GM19025 (cell line): ENCODE data around the gene PRPF6.
A peak's percentile ranks its signal among the peaks of the same experiment; 100 is the strongest.
"Not testable (repeated sequence)": the region's sequence is repeated elsewhere in the genome, so short reads cannot be mapped to it uniquely, and the experiment has no call there.

Experiments used
- ATAC-seq: cut with Tn5 transposase; IDR thresholded peaks from one replicate; pipeline ENCODE4 v1.9.1; 2021; ENCODE audit warnings: mild to moderate bottlenecking, low read depth, moderate library complexity; ENCODE audit not compliant: unreplicated experiment

Gene PRPF6

DNA sequence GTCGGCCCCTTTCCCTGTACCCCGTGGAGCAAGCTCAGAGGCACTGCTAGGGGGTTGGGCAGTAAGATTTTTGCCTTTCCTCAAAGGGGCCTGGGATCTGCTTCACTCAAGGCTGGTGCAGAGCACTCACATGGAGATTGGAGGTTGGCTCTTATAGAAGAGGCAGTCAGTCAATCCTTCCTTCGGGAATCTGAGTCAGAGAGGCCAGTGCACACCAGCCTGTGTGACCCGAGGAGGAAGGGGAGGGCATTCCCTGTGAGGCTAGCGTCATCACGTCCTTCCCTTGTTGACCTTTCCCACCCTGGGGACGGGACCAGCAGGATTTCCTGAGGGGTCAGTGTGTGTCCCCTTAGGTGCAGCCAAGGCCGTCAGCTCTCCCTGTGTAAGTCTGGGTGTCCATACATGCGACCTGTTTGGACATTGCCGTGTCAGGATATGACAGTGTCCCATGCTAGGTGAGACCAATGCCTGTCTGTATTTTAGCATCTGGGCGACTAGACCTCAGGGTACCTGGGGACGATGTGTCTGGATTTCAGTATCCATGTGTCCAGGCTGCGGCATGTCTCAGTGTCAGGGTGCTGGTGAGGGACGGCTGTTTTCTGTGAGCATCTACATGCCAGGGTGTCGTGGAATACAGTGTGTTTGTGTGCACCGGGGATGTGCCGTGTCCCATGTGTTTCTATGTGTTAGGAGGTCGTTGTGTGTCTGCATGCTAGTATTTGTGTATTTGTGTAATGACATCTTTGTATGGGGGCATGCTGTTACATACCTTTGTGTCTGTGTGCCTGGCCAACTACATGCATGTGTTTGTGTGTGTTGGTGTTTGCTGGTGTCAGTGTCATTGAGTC lies 8.4 kb upstream of the PRPF6 start:
- no peak for ATAC-seq

DNA sequence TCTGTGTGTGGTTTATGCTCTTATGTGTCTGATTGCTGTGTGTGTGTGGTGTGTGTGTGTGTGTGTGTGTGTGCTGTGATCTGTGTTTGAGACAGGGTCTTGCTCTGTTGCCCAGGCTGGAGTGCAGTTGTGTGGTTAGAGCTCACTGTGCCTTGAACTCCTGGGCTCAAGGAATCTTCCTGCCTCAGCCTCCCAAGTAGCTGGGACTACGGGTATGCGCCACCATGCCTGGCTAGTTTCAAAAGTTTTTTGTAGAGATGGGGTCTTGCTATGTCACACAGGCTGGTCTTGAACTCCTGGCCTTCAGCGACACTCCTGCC lies 7.8 kb upstream of the PRPF6 start:
- no peak for ATAC-seq

DNA sequence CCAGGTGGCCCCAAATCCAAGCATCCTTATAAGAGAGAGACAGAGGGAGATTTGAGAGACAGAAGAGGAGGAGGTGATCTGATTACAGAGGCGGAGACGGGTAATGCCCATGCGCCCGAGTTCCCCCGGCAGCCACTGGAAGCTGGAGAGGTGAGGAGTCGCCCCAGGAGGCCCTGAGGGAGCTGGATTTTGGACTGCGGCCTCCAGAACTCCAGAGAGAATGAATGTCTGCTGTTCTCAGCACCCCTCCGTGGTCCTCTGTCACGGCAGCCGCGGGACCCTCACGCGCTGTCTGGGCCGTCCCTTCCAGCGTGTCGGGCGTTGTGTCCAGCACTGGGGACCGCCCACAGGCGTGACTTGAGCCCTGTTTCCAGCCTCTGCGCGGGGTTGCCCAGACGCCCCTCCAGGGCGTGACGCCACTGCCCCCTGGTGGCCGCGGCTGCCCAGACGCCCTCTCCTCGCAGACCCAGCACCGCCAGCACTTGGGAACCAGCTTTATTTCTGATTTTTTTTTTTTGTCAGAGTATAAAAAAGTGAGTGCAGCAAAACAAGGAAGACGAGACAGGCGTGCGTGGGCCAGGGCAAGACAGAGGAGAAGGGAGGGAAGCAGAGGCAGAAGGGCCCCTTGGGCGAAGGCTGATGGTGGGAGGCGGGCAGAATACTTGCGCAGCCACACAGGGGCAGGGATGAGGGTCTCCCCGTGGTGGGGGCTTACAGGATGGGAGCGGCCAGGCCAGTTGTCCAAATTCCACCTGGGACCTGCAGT lies 7.1 kb upstream of the PRPF6 start:
- peak; percentile 35 for ATAC-seq

DNA sequence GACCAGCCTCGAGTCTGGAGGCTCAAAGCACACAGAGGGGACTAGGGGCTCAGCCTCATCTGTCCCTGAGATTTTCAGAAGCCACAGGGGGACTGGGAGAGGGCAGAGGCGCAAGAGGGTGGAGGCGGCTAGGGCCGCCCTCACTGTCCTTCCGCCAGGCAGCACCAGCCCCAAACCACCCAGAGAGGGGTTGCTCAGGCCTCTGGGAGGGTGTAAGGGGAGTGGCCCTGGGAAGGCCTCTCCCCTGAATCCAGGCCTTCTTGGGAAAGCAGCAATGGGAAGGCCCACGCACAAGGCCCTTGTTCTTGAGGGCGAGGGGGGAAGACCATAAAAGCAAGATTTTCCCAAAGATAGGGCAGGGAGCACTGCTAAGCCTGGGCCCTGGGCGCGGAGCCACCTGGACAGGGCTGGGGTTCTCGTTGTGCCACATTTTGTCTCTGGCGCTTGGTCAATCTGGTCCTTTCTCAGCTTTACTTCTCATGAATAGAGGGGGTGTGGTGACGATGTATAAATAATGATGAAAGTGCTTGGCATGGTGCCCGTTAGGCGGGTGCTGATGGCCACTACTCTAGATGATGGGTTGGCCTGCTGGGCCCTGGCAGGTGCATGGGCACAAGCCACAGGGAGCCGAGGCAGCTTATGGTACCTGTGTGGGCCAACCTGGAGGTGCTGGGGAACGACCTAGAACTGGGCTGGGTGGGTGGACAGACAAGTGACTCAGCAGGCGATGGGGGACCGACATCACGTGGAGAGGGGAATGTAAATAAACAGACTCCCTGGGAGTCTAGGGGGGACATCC lies 6.3 kb upstream of the PRPF6 start:
- ATAC-seq, result no peak

DNA sequence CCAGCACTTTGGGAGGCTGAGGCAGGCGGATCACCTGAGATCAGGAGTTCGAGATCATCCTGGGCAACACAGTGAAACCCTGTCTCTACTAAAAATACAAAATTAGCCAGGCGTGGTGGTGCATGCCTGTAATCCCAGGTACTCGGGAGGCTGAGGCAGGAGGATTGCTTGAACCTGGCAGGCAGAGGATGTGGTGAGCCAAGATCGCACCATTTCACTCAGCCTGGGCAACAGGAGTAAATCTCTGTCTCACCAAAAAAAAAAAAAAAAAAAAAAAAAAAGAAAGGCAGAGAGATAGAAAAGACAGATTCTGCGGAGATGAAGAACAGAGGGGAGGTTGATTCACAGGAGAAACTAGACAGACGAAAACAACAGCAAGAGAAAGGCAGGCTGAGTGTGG lies 4.4 kb upstream of the PRPF6 start:
- not testable (repeated sequence) for ATAC-seq

DNA sequence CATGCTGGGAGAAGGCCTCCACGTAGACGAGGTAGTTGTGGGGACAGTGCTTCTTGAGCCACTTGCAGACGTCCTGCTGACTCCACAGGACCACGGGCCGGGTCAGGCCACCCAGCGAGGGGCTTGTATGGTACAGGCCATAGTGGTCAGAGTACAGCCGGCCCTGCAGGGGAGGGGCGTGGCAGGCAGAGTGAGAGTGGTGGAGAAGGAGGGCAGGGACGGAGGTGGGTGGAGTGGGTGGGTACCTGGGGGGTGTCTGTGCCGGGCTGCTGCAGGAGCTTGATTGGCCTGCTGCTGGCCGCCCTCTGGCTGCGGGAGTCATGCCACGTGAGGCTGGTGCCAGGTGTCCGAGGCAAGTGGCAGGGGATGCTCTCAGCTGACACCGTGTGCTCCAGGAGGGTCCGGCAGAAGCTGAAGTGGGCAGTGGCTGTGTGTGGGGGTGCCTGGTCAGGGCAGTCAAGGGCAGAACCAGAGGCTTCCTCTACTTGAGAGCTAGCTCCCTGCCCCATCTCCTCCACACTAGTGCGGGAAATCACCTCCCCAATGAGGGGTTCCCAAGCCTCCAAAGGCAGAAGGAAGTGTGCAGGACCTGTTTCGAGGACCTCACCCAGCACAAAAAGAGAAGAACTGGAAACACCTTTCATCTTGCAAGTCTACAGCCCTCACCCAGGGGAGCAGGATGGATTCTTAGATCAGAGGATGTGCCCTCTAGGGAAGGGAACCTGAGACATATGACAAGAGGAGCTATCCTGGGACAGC lies 3.8 kb upstream of the PRPF6 start:
- ATAC-seq, result no peak

DNA sequence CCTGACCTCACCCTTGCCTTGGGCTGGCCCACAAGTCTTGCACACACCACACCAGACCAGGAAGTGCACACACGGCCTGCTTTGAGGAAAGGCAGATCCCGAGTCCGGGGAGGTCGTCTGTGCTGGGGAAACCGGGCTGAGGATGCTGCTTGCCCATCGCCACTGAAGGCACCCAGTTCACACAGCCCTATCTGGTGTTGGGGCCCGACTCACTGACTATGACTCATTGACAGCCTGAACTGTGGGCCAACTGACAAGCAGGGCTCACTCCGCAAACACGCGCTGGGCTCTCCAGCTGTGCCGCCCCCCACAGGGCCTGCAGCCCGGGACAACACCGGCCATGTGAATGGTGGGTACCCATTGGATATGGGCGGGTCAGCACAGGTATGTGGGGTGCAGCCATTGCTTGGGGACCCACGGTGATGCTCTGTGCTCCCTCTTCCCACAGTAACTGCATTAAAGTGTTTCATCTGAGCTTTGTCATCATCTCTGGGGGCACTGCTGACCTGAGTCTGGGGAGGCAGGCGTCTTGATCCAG lies 3.1 kb upstream of the PRPF6 start:
- ATAC-seq, result no peak

DNA sequence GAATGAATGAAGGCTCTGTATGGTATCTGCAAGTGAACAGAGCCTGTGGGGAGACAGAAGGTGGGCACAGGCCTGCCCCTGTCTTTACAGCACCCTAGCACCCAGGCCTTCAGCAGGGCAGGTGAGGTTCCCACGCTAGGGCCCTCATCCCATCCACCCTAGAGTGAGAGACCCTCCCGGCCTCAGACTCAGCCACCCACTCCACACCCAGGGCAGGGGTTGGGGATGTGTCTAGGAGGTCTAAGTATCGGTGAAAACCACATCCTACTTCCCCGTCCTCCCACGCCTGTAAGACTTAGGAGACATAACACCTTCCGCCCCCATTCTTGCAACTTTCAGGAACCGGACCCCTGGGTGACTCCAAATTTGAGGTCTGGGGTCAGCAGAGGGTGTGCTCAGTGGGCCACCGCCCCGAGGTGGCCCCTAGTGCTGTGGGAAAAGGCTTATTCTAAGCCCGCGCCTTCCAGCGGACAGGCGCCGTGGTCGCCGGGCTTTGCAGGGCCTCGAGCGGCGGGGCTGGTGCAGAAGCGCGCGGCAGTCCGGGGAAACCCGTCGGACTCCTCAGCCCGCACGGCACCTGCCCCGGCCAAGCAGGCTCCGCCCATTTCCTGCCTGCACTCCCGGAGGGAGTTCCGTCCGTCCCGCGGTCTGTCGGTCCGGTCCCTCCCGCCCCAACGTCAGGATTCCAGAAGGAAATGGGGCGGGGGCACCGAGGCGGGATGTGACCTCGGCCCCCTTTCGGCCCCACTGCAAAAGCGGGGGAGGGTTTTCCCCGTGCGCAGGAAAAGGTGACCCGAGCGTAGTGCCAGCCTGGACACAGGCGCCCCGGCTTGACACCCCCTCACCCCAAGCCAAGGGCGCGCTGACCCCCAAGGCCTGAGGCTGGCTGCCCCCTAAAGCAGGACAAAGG lies 2.4 kb upstream of the PRPF6 start:
- ATAC-seq, result peak; percentile 36

DNA sequence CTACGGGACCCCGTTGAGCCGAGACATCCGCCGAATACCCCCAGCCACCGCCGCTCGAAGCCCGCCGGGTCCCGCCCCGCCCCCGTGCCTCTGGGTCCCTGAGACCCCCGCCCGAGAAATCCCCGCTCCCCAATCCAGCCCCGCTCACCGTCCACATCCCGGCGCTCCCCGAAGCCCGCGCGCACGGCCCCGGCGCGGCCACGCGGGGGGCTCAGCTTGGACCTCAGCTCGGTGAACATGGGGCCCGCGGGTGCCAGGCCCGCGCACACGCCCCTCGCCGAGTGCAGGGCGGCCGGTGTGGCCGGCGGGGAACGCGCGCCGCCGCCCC lies 1.7 kb upstream of the PRPF6 start:
- no peak for ATAC-seq

DNA sequence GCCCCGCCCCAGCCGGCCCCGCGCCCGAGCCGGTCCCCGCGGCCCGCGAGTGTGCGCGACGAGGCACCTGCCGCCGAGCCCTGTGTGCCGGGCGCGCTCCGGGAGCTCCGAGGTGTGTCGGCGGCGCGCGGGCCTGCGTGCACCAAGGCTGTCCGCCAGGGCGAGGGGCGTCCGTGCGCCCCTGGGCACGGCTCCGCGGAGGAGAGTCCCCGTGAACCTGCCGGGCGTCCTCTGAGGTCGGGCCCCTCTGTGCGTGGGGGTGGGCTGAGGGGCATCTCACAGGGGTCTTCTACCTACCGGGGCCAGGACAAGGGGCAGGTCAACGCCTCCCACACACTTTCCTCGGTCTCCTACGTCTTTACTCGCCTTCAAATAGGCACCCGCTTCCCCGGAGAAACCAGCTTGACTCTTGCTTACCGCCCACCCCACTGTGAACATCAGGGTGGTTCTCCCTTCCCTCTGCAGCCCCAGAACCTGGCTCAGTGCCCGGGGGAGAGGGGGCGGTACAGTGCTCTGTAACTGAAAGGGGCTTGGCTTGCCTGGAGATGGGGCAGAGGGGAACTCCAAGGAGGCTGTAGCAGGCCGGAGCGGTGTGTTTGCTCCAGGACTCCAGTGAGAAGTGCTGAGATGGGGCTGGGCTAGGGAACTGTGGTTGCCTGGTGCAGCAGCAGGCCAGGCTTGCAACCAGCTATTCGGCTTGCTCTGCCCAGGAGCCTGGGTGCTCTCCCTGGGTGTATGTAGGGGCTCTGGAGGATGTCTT lies 1.2 kb upstream of the PRPF6 start, which contains the start of gene SAMD10:
Gene SAMD10, minus strand, starts transcription at position 86 of the 760 bp plus-strand sequence. CDS start 175 bp downstream, outside the sequence.
- ATAC-seq, result no peak

DNA sequence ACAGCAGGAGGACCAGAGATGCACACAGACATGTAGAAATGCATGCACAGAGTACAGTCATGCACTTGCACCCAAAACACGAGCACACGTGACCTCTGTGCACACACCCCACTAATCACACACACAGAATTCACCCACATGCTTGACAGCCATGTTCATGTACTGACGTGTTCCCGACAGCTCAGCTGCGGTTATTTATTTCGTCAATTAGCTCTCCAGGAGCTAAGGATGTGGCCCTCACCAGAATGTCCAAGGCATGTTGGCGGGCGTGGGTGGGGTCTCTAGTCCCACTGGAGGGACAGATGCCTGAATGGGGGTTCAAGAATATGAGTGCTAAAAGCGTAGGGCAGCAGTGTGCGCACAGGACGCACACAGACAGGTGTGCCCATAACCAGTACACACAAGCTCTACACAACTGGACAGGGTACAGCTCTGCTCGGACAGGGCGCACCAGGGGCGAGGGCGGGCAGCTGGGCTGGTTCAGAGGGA lies 571 bp upstream of the PRPF6 start:
- ATAC-seq, result no peak

DNA sequence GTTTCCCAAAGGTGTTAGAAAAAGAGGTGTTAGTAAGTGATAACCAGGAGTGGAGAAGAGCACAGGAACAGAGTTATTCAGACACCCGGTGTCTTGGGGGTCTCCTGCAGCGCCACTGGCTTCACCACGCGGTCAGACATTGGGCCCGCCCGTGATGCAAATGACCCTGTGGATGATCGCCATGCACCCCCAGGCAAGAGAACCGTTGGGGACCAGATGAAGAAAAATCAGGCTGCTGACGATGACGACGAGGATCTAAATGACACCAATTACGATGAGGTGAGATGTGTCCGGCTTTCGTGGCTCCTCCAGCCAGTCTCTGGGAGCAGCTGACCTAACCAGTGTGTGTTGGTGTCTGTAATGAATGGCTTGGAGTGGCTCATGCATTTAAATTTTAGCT lies 2.0 kb downstream of the PRPF6 start:
- ATAC-seq, result no peak

DNA sequence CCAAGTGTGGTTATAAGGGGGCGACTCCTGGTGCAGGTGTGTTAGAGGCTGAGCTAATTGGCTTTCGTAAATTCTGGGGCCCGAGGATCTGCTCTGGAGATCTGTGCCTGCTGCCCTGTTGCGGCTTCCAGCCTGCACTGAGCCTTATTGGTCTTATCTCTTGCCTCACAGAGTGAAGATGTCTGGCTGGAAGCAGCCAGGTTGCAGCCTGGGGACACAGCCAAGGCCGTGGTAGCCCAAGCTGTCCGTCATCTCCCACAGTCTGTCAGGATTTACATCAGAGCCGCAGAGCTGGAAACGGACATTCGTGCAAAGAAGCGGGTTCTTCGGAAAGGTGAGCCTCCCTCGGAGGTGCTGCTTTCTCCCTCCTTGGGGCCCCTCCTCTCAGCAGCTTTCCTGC lies 20.0 kb downstream of the PRPF6 start:
- no peak for ATAC-seq

DNA sequence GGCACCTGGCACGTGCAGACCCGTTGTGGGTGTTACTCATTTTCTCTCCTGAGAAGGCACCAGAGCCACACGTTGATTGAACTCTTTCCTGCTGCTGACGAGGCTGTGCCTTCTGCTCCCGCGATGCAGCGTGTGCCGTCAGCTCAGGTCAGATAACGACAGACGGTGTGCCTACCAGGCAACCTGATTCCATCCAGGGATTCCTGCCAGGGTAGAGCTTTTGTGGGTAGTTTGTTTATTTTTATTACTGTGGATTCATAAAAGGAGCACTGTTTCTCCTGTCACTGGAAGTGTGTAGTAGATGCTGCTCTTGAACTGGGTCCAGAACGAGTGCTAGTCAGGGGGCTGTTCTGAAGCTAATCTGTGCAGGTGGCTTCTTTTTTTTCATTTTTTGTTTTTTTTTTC lies 20.7 kb downstream of the PRPF6 start:
- no peak for ATAC-seq

DNA sequence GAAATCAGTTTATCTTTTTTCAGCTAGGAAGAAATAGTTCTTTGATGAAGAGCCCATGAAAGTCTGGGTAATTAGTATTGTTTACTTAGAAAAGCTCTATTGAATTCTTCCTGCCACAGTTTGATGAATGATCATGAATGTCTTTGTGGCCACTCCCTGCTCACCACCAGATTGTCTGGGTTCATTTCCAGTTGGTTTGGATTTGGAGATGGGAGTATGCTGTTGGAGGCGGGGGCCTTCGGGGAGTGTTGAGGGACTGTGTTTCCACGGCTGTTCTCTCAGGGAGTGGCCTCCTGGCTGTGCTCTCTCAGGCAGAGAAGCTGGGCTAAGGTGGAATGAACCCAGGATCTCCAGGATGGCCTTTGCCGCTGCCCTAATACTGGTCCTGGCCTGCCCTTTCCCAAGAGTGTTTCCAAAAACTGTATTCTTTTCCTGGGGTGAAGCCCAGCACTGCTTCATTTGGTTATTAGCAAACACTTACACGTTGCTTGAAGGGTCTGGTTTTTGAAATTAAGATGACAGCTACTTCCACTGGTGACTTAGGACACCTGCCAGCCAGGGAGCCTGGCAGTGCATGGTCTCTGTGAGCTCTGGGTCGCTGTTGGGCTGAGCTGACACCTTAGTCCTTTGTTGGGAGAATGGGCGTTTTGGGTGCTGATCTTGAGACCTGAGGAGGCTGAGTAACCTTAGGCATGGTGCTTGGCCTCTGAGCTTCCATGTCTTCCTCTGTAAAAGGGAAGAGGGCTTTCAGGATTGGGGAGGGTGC lies 23.2 kb downstream of the PRPF6 start:
- ATAC-seq, result no peak

DNA sequence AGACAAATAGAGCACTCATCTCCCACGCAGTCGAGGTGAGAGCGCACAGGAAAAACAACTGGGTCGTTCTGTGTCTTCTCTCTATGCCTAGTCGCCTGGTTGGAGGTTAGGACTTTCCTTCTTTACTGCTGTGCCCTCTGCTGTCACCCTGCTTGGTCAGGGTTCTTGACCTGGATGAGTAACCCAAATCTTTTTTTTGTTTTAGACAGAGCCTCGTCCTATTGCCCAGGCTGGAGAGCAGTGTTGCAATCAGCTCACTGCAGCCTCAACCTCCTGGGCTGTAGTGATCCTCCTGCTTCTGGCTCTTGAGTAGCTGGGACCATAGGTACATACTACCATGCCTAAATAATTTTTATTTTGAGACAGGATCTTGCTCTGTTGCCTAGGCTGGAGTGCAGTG lies 24.5 kb downstream of the PRPF6 start:
- ATAC-seq, result no peak

DNA sequence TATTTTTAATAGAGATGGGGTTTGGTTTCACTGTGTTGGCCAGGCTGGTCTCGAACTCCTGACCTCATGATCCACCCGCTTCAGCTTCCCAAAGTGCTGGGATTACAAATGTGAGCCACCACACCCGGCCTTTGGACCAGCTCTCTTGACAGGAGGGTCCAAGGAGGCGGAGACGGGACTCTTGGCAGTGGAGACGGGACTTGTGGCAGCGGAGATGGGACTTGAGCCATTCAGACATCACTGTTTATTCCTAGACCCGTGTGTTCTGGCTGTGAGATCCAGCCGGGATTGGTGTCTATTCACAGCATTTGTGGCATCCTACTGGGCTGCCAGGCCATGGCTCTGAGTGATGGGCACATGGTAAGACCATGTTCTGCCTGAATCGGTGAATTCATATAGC lies 25.6 kb downstream of the PRPF6 start:
- ATAC-seq, result no peak

DNA sequence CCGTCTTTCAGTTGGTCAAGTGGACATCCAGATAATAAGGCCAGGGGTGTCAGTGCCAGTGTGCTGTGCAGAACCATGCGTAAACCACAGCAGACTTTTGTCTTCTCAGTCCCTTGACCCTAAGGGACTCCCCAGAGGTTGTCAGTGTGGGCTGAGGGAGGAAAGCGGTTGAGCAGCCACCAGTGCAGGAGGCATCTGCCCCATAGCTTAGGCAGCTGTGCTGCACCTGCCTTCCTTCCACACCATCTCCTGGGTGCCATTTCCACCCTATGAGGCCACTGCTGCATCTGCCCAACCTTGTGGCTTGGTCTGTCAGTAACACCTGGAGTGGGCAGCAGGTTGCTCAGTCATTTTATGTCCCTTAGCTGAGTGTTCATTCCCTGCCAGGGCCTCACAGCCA lies 26.0 kb downstream of the PRPF6 start:
- ATAC-seq, result no peak
